GM18519 (cell line): ENCODE measurements around the gene BCAT1.
"Not testable (repeated sequence)": the region's sequence is repeated elsewhere in the genome, so short reads cannot be mapped to it uniquely, and the experiment has no call there.

ENCODE experiments used
- ATAC-seq: cut with Tn5 transposase; IDR thresholded peaks from one replicate; pipeline ENCODE4 v1.9.1; 2021; ENCODE audit warnings: mild to moderate bottlenecking, moderate library complexity; ENCODE audit not compliant: unreplicated experiment, low FRiP score

BCAT1 gene

GRCh38 chr12:24931666-24932405 lies 17.1 kb downstream of the BCAT1 start:
- peak; percentile 92 for ATAC-seq

GRCh38 chr12:24929953-24930352 lies 18.9 kb downstream of the BCAT1 start:
- no peak for ATAC-seq

DNA sequence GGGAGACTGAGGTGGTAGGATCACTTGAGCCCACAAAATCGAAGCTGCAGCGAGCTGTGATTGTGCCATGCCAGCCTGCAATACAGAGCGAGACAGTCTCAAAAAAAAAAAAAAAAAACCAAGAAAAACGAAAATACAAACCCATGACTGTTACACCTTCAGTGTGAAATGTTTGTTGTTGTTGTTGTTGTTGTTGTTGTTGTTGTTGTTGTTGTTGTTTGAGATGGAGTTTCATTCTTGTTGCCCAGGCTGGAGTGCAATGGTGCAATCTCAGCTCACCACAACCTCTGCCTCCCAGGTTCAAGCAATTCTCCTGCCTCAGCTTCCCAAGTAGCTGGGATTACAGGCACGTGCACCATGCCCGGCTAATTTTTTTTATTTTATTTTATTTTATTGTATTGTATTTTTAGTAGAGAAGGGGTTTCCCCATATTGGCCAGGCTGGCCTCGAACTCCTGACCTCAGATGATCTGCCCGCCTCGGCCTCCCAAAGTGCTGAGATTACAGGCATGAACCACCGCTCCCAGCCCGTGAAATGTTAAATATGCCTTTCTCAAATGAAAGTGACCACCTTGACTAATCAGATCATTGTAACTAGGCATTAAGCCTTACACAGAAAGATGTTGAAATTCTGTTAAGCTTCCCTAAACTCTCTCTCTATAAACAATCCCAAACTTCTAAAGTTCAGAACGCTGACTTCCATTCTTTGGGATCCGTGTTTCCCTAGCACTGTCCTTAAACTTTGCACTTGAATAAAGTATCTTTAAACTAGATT lies 20.2 kb downstream of the BCAT1 start:
- not testable (repeated sequence) for ATAC-seq

- ATAC-seq, result no peak
Observed at GRCh38 chr12:24928131-24928530, 20.8 kb downstream of the BCAT1 start.

DNA sequence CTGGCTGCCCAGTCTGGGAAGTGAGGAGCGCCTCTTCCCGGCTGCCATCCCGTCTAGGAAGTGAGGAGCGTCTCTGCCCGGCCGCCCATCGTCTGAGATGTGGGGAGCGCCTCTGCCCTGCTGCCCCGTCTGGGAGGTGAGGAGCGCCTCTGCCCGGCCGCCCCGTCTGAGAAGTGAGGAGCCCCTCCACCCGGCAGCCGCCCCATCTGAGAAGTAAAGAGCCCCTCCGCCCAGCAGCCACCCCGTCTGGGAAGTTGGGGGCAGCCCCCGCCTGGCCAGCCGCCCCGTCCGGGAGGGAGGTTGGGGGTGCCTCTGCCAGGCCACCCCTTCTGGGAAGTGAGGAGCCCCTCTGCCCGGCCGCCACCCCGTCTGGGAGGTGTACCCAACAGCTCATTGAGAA lies 22.8 kb downstream of the BCAT1 start:
- not testable (repeated sequence) for ATAC-seq

- peak; percentile 52 for ATAC-seq
Observed at GRCh38 chr12:24922090-24922489, 26.8 kb downstream of the BCAT1 start.

GRCh38 chr12:24921251-24922038 lies 27.5 kb downstream of the BCAT1 start:
- ATAC-seq, result no peak

- ATAC-seq, result no peak
Observed at GRCh38 chr12:24920141-24920540, 28.8 kb downstream of the BCAT1 start.

DNA sequence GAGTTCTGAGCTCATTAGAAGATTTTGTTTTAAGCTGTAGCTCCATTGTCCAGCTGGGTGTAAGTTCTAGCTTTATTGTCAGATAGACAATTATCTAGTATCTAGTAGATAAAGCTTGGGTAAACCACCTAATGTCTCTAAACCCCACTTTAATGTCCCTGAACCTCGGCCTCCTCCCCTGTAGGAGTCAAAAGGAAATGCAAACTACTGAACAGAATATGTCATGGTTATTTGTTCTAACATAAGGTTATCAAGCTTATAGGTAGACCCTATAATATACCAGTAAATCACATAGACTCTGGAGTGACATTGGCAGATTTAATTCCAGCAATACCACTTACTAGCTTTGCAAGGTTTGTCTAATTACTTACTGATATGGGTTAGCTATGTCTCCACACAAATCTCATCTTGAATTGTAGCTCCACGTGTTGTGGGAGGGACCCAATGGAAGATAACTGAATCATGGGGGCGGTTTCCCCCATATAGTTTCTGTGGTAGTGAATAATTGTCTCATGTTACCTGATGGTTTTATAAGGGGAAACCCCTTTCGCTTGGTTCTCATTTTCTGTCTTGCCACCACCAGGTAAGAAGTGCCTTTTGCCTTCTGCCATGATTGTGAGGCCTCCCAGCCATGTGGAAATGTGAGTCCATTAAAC lies 29.4 kb downstream of the BCAT1 start:
- no peak for ATAC-seq

DNA sequence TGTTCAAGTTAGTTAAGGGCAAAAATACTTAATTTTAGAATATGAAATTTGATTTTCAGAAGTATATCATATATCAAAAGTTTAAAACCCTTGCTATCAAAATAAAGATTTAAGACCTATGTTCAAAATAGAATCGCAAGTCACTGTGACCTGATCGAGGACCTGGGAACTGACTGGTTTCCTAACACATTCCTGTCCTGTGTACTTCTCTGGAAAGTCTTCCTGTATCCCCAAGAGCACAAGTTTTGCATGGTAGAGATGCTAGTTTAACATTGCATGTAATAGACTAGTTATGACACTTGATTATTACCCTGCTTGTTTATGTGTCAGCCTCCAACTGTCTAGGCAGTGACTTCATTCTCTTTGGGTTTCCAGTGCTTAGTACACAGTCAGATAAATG lies 30.3 kb downstream of the BCAT1 start:
- ATAC-seq, result no peak

- ATAC-seq, result no peak
Observed at GRCh38 chr12:24915501-24915900, 33.4 kb downstream of the BCAT1 start.

GRCh38 chr12:24913953-24914352 lies 34.9 kb downstream of the BCAT1 start:
- ATAC-seq, result no peak

- ATAC-seq, result no peak
Observed at GRCh38 chr12:24913130-24913529, 35.8 kb downstream of the BCAT1 start.

GRCh38 chr12:24911271-24911791 lies 37.6 kb downstream of the BCAT1 start:
- no peak for ATAC-seq

DNA sequence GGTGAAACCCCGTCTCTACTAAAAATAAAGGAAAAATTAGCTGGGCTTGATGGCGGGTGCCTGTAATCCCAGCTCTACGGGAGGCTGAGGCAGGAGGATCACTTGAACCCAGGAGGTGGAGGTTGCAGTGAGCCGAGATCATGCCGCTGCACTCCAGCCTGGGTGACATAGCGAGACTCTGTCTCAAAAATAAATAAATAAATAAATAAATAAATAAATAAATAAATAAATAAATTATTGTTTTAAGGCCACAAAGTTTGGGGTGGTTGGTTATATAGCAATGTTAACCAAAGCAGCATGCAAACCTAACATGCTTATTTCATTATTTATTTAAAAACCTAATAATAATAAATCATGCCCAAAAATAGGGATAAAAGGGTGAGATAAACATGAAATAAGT lies 38.7 kb downstream of the BCAT1 start:
- not testable (repeated sequence) for ATAC-seq

GRCh38 chr12:24909667-24910066 lies 39.2 kb downstream of the BCAT1 start:
- ATAC-seq, result no peak

DNA sequence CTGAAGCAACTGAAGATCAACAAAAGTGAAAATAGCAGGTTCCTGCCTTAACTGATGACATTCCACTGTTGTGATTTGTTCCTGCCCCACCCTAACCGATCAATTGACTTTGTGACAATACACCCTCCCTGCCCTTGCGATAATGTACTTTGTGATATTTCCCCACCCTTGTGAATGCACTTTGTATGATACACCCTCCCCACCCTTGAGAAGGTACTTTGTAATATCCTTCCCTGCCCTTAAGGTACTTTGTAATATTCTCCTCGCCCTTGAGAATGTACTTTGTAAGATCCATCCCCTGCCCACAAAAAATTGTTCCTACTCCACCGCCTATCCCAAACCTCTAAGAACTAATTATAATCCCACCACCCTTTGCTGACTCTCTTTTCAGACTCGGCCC lies 41.4 kb downstream of the BCAT1 start:
- ATAC-seq, result no peak

DNA sequence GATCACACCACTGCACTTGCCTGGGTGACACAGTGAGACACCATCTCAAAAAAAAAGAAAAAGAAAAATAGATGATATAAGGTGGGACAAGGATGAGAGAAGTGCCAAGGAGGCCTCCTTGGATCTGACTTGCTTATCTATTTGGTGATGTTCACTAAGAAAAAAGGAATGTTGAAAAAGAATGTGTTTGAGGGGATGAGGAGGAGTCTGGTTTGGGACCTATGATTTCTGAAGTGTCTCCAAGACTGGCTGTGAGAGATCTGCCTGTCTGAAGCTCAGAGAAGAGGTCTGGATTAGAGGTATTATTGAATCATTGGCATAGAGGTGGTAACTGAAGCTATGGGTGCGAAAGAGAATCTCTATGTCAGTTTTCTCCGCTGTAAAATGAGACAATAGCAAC lies 42.8 kb downstream of the BCAT1 start:
- no peak for ATAC-seq

DNA sequence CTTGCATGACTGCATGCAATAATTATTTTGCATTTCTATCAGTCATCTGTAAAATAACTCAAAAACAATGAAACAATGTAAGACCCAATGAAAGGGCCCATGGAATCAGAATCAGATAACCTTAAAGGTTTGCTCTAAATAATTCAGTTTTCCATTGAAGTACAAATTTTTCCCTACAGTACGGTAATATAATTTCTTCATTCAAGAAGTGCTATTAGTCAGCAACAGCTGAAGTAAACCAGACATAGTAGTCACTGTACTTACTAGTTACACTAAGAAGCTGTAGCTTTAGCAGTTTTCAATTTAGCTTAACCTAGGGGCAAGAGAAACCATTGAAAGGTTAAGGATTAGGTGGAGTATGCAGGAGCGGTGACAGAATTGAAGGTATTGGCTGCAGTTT lies 43.5 kb downstream of the BCAT1 start:
- no peak for ATAC-seq

GRCh38 chr12:24904871-24905270 lies 44.0 kb downstream of the BCAT1 start:
- ATAC-seq, result no peak
